Cerebellar nuclear complex (tissue), 1 donor: ENCODE data around the gene KNDC1.

ENCODE experiments used
- DNase-seq, 2 experiments: peaks; one replicate each; lab custom pipeline; 2025; lab: John Stamatoyannopoulos, UW

Gene KNDC1

GRCh38 chr10:133241501-133242205, 81.6 kb downstream of the KNDC1 start:
- no peak for DNase-seq

- DNase-seq = no peak
Measured at GRCh38 chr10:133242611-133243356, 82.8 kb downstream of the KNDC1 start.

- DNase-seq = no peak
Measured at GRCh38 chr10:133243593-133243992, 83.6 kb downstream of the KNDC1 start.

- no peak for DNase-seq
Measured at GRCh38 chr10:133245439-133246235, 85.6 kb downstream of the KNDC1 start.

- DNase-seq = no peak
Measured at GRCh38 chr10:133246236-133246626, 86.2 kb downstream of the KNDC1 start.

GRCh38 chr10:133247681-133248333, 87.8 kb downstream of the KNDC1 start:
- DNase-seq = no peak

GRCh38 chr10:133248334-133248715, 88.3 kb downstream of the KNDC1 start:
- DNase-seq = no peak

GRCh38 chr10:133249094-133249780, 89.2 kb downstream of the KNDC1 start:
- DNase-seq = no peak

- no peak for DNase-seq
Measured at GRCh38 chr10:133249975-133250754, 90.1 kb downstream of the KNDC1 start.

- DNase-seq = no peak
Measured at GRCh38 chr10:133251388-133252222, 91.6 kb downstream of the KNDC1 start.

- no peak for DNase-seq
Measured at GRCh38 chr10:133252223-133252552, 92.2 kb downstream of the KNDC1 start.

- DNase-seq = no peak
Measured at GRCh38 chr10:133253361-133253955, 93.4 kb downstream of the KNDC1 start.

- DNase-seq = no peak
Measured at GRCh38 chr10:133254421-133255120, 94.6 kb downstream of the KNDC1 start.

- no peak for DNase-seq
Measured at GRCh38 chr10:133255323-133255722, 95.3 kb downstream of the KNDC1 start.

GRCh38 chr10:133257489-133258065, 97.6 kb downstream of the KNDC1 start:
- no peak for DNase-seq

GRCh38 chr10:133258066-133258817, 98.2 kb downstream of the KNDC1 start:
- DNase-seq = no peak

GRCh38 chr10:133258818-133259601, 99.0 kb downstream of the KNDC1 start:
- DNase-seq = no peak
